NB4 (cell line): ENCODE measurements around the gene TAB2.

Experiments
- DNase-seq: peaks from one replicate; pipeline ENCODE4 v3.0.0; 2010; ENCODE audit warnings: low read depth
- H3K4me3 ChIP-seq: one replicate; pipeline ENCODE4 v1.5.1; 2011; ENCODE audit warnings: mild to moderate bottlenecking, low read depth, low read length, moderate library complexity
- CTCF ChIP-seq: IDR thresholded peaks from one replicate; pipeline ENCODE4 v1.5.1; 2012; ENCODE audit warnings: low read depth, low read length
- MYC ChIP-seq: IDR thresholded peaks from 2 replicates; pipeline ENCODE4 v1.6.1; 2011; ENCODE audit warnings: low read depth, low read length
- POLR2A ChIP-seq: IDR thresholded peaks from 2 replicates; pipeline ENCODE4 v1.6.1; 2011; ENCODE audit warnings: mild to moderate bottlenecking; ENCODE audit not compliant: insufficient read length; ENCODE audit errors: extremely low read depth
- TF ChIP-seq, protein P1 (sequence below): IDR thresholded peaks from 2 replicates; pipeline ENCODE4 v1.6.1; 2011; ENCODE audit warnings: low read depth, low read length

Gene TAB2

DNA sequence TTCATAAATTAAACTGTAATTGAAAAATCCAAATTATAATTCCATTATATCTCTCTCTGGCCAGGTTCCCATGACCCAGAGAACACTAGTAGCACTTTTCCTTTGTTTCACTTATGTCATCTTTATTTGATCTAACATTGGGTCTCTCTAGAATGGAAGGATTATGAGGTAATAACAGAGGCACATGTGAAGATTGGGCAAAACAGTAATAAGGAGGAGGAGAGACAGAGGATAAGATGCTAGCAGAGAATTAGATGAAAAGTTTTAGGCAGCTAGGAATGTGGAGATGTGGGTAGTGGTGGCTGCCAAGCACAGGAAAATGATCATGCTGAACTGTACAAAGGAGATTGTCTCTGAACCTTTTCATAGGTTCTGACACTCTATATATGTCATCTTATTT is 3.3 kb downstream of the TAB2 start:
- H3K4me3 ChIP-seq, result peak overlapping the region; percentile 21
- TF ChIP-seq CTCF (no peak), MYC (no peak), POLR2A (no peak)
- TF ChIP-seq, protein P1, sequence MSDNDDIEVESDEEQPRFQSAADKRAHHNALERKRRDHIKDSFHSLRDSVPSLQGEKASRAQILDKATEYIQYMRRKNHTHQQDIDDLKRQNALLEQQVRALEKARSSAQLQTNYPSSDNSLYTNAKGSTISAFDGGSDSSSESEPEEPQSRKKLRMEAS, result no peak
- DNase-seq, result no peak

DNA sequence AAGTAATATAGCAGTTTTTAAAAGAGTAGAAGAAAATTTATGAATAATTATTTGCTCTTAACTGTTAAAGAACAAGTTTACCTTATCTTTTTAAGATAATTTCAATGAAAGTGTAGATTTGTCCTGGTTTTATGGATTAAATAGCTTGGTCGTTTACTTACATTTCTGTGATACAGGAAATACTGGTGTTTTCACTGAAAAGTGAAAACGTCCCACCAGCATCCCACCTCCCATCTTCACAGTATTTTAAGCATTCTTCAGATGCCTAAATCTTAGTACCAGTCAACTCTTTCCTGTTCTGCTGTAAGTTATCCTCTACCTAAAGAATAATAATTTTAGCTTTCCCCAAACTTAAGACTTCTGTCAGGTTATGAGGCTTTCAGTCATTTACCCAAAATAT is 5.8 kb downstream of the TAB2 start:
- TF ChIP-seq MYC (no peak), CTCF (no peak), POLR2A (no peak)
- TF ChIP-seq, protein P1, result no peak
- H3K4me3 ChIP-seq, result no peak overlapping the region
- no peak for DNase-seq

GRCh38 chr6:149323925-149324324 is 6.4 kb downstream of the TAB2 start:
- H3K4me3 ChIP-seq, result no peak overlapping the region
- TF ChIP-seq MYC, result no peak
- no peak for DNase-seq

GRCh38 chr6:149324428-149324827 is 6.9 kb downstream of the TAB2 start:
- H3K4me3 ChIP-seq, result no peak overlapping the region
- TF ChIP-seq, protein P1, result no peak
- TF ChIP-seq POLR2A (no peak), MYC (no peak), CTCF (no peak)
- no peak for DNase-seq

DNA sequence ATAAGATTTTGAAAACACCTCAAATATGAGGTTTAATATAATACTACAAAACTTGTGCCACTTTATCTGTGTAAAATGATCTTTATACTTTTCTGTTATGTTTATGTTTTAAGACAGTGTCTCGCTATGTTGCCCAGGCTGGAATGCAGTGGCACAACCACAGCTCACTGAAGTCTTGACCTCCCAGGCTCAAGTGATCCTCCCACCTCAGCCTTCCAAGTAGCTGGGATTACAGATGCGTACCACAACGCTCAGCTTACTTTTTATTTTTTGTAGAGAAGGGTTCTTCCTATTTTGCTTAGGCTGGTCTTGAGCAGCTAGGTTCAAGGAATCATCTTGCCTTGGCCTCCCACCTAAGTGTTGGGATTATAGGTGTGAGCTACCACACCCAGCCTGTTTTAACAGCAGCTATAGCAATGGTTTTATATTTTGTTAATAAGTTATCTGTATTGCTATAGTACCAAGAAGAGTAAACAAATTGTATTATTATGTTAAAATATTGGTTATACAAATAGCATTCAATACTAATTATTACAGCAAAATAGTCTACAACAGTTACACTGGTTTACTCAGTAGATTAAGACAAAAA is 8.2 kb downstream of the TAB2 start:
- TF ChIP-seq CTCF, result no peak
- TF ChIP-seq, protein P1, result no peak
- TF ChIP-seq POLR2A, result no peak
- no peak for TF ChIP-seq MYC
- no peak overlapping the region for H3K4me3 ChIP-seq
- no peak for DNase-seq

GRCh38 chr6:149327638-149328037 is 10.1 kb downstream of the TAB2 start:
- no peak overlapping the region for H3K4me3 ChIP-seq
- TF ChIP-seq CTCF (no peak), MYC (no peak), POLR2A (no peak)
- DNase-seq, result no peak
